HepG2 (cell line): ENCODE measurements around the gene CNTRL. TPM values are rescaled to one million over a fixed set of nuclear protein-coding genes. Genes with fewer than 3 reads are reported as not detected.
A peak's percentile ranks its signal among the peaks of the same experiment; 100 is the strongest.

Experiments
- ATAC-seq: fragments of 200-7000 bp; cut with Tn5 transposase; 3 replicates; pipeline ENCODE4 v1.9.1; 2020; ENCODE audit warnings: mild to moderate bottlenecking, moderate library complexity
- BruUV-seq: library from RNA; stranded (reverse); fragments of 400-500 nt; replicated peaks from 2 replicates; lab custom pipeline; 2021; lab: Mats Ljungman, UMichigan
- CTCF ChIA-PET: fragments of 300-600 bp; formaldehyde crosslinking; extraction: SDS; loops from one replicate; lab custom pipeline; 2021; ENCODE audit warnings: low total read pairs, inconsistent platforms, low intra/inter-chr PET ratio; lab: Yijun Ruan, JAX
- POLR2A ChIA-PET: fragments of 350-600 bp; sonication (Branson Sonifier 250); formaldehyde crosslinking; loops from one replicate; lab custom pipeline; 2020; ENCODE audit warnings: antibody characterized with exemption, inconsistent platforms; lab: Yijun Ruan, JAX
- DNase-seq: peaks from one replicate; pipeline ENCODE4 v3.0.0-alpha.2; 2015; ENCODE audit warnings: low spot score
- FAIRE-seq: peaks from 3 replicates; lab custom pipeline; 2011; peaks lifted over from hg19 to GRCh38; lab: Jason Lieb, UNC
- H2AFZ ChIP-seq: one replicate; pipeline ENCODE4 v1.6.1; 2011; ENCODE audit warnings: low read length, inconsistent platforms
- H3K27ac ChIP-seq: fragments of 300-600 bp; 3 replicates; pipeline ENCODE4 v1.8.0; 2011; ENCODE audit warnings: mixed run types, mild to moderate bottlenecking, mixed read lengths, low read length, inconsistent platforms; ENCODE audit not compliant: insufficient read depth; ENCODE audit errors: extremely low read length
- H3K27me3 ChIP-seq, 2 experiments: fragments of 200-600 bp in 1 of 2; 2 replicates in 1 of 2; 3 replicates in 1 of 2; pipeline versions ENCODE4 v1.6.0 to v1.8.0; 2011; ENCODE audit warnings: low read length in 2 of 2, mild to moderate bottlenecking in 2 of 2, moderate library complexity in 2 of 2, inconsistent platforms in 1 of 2; ENCODE audit not compliant: insufficient read depth in 2 of 2, control insufficient read depth in 1 of 2
- H3K36me3 ChIP-seq, 2 experiments: fragments of 200-600 bp in 1 of 2; replicated peaks in 1 of 2; 2 replicates in 1 of 2; 3 replicates in 1 of 2; pipeline versions ENCODE4 v1.5.1 to v1.8.0; 2011; ENCODE audit warnings: low read length in 2 of 2, inconsistent platforms in 1 of 2; ENCODE audit not compliant: insufficient read depth in 2 of 2, control insufficient read depth in 1 of 2
- H3K4me1 ChIP-seq: 2 replicates; pipeline ENCODE4 v1.5.1; 2012; ENCODE audit warnings: low read length, inconsistent platforms; ENCODE audit not compliant: insufficient read depth
- H3K4me2 ChIP-seq: 2 replicates; pipeline ENCODE4 v1.6.0; 2011; ENCODE audit warnings: low read depth, low read length, inconsistent platforms
- H3K4me3 ChIP-seq, 3 experiments: fragments of 200-600 bp in 1 of 3; sonication (generic), shearing (Covaris generic) in 1 of 3; replicated peaks in 1 of 3; 2 replicates each; pipeline ENCODE4 v1.5.1; 2011 to 2016; ENCODE audit warnings: low read length in 3 of 3, inconsistent platforms in 2 of 3, low read depth in 2 of 3, mild to moderate bottlenecking in 2 of 3, control low read depth in 1 of 3, mixed read lengths in 1 of 3; ENCODE audit not compliant: insufficient read depth in 1 of 3
- H3K79me2 ChIP-seq: one replicate; pipeline ENCODE4 v1.6.1; 2011; ENCODE audit warnings: low read length, inconsistent platforms; ENCODE audit not compliant: insufficient read depth
- H3K9ac ChIP-seq: 2 replicates; pipeline ENCODE4 v1.6.0; 2011; ENCODE audit warnings: mild to moderate bottlenecking, low read depth, low read length, inconsistent platforms; ENCODE audit not compliant: insufficient read depth
- H3K9me3 ChIP-seq: 2 replicates; pipeline ENCODE4 v1.5.1; 2012; ENCODE audit warnings: mild to moderate bottlenecking, low read length
- H4K20me1 ChIP-seq: 2 replicates; pipeline ENCODE4 v1.6.0; 2011; ENCODE audit warnings: inconsistent platforms, mild to moderate bottlenecking, low read length, moderate library complexity; ENCODE audit not compliant: insufficient read depth
- JUNB ChIP-seq: sonication (generic); formaldehyde crosslinking; IDR thresholded peaks from 2 replicates; pipeline ENCODE4 v1.8.0; 2022; ENCODE audit warnings: missing genetic modification reagents, mild to moderate bottlenecking, borderline replicate concordance
- SP2 ChIP-seq: sonication (generic); formaldehyde crosslinking; IDR thresholded peaks from 2 replicates; pipeline ENCODE4 v1.5.1; 2020; ENCODE audit warnings: mild to moderate bottlenecking, missing genetic modification reagents
- SP4 ChIP-seq: sonication (generic); formaldehyde crosslinking; IDR thresholded peaks from 2 replicates; pipeline ENCODE4 v1.8.1; 2023; ENCODE audit warnings: mild to moderate bottlenecking, missing genetic modification reagents
- ZBTB40 ChIP-seq, 2 experiments: fragments of 450-650 bp in 1 of 2; sonication (generic) in 1 of 2; formaldehyde crosslinking in 1 of 2; IDR thresholded peaks; 2 replicates each; pipeline versions ENCODE4 v1.6.1 to v1.8.0; 2016 to 2022; ENCODE audit warnings: antibody characterized with exemption in 1 of 2, mild to moderate bottlenecking in 1 of 2, missing genetic modification reagents in 1 of 2
- ZFP37 ChIP-seq: sonication (generic); formaldehyde crosslinking; IDR thresholded peaks from 2 replicates; pipeline ENCODE4 v1.4.0; 2020; ENCODE audit warnings: missing genetic modification reagents, borderline replicate concordance
- ZNF180 ChIP-seq: sonication (generic); formaldehyde crosslinking; IDR thresholded peaks from 2 replicates; pipeline ENCODE4 v1.4.0; 2020; ENCODE audit warnings: low read depth, missing genetic modification reagents, borderline replicate concordance
- ZNF3 ChIP-seq: IDR thresholded peaks from 2 replicates; pipeline ENCODE4 v1.7.0; 2017; ENCODE audit warnings: inconsistent platforms
- ZNF484 ChIP-seq: sonication (generic); formaldehyde crosslinking; IDR thresholded peaks from 2 replicates; pipeline ENCODE4 v1.5.1; 2020; ENCODE audit warnings: mild to moderate bottlenecking, low read depth, missing genetic modification reagents, borderline replicate concordance
- ZNF550 ChIP-seq: sonication (generic); formaldehyde crosslinking; IDR thresholded peaks from 2 replicates; pipeline ENCODE4 v1.4.0; 2020; ENCODE audit warnings: mild to moderate bottlenecking, missing genetic modification reagents, borderline replicate concordance
- WGBS: methylation state at CpG from one replicate; pipeline ENCODE4 v1.1.6; 2017; ENCODE audit warnings: low lambda C conversion rate; 5-methylcytosine and 5-hydroxymethylcytosine counted together
- in situ Hi-C: cut with HindIII; loops from 2 replicates; pipeline ENCODE4 v1.10.0; 2017; ENCODE audit warnings: low pct_unique_long_range_greater_than_20kb; ENCODE audit not compliant: extremely low pct_ligation_motif_present
- intact Hi-C: fragments of 100-400 bp; cut with micrococcal nuclease; formaldehyde crosslinking; loops from one replicate; pipeline ENCODE4 v1.10.0; 2022; ENCODE audit not compliant: unreplicated experiment
- polyA plus RNA-seq, 8 experiments: library from polyadenylated mRNA; depleted of rRNA in 3 of 8; stranded (reverse) in 7 of 8; unstranded in 1 of 8; fragments of >200 nt; fragmentation: Illumina TruSeq in 4 of 8; extraction: Trizol in 4 of 8; gene quantifications; 2 replicates each; pipeline versions ENCODE4 v1.2.1 to v1.2.3, GENCODE V29; 2011 to 2016; ENCODE audit warnings: low read depth in 4 of 8, missing spikeins in 1 of 8, mixed read lengths in 1 of 8; ENCODE audit not compliant: insufficient read depth in 1 of 8
- total RNA-seq, 5 experiments: library from RNA; depleted of rRNA; stranded (reverse); fragments of >200 nt; fragmentation: Illumina TruSeq; extraction: Trizol; gene quantifications; 2 replicates each; pipeline ENCODE4 v1.2.3, GENCODE V29; 2016; ENCODE audit warnings: low read depth in 1 of 5

Gene CNTRL
- total and polyA plus RNA-seq, 2 of the 13 experiments (the other 11 are each of a cell fraction or from before 2014, with no cell fraction given): 7.5 to 11.8 TPM

GRCh38 chr9:121185774-121186403, 111.1 kb downstream of the CNTRL start (continued):
- TF ChIP-seq ZNF180 (CRISPR knock-in tag): no peak

- FAIRE-seq (no peak), DNase-seq (no peak), ATAC-seq (no peak)
- intact Hi-C loops (loop anchor here (10.0 kb wide), 1 partner anchor 133 kb away; the partner anchor contains the start of gene C5), in situ Hi-C loops (no loop called here)
- Histone ChIP-seq H3K9me3 (no peaks in the 10 kb centered on the region), H3K36me3 (peaks cover 1 to 11% of the 10 kb centered on the region in 2 experiments; a peak in 2 of 5 replicates), H3K27me3 (no peaks in the 10 kb centered on the region), H3K9ac (no peak overlapping the region), H4K20me1 (peaks cover 13% of the 10 kb centered on the region; the same call in 1 of the 2 replicates), H3K79me2 (peaks cover 80% of the 10 kb centered on the region), H2AFZ (no peak overlapping the region), H3K4me3 (no peak overlapping the region), H3K27ac (peak overlapping the region; percentile 47), H3K4me1 (peaks cover 70% of the 10 kb centered on the region), H3K4me2 (no peak overlapping the region)
- 87% methylated on average over 3 of the region's 3 CpGs for WGBS
- ChIA-PET POLR2A (no interaction called here), CTCF (no interaction called here)
- BruUV-seq: no TSS peak
- no peak for TF ChIP-seq JUNB
- TF ChIP-seq ZBTB40 (IDR thresholded peaks at IDR 0.05): no peak
- TF ChIP-seq ZBTB40 (CRISPR knock-in tag; IDR thresholded peaks at IDR 0.05): no peak
- no peak for TF ChIP-seq ZNF3
- TF ChIP-seq ZNF484 (CRISPR knock-in tag): no peak
- no peak for TF ChIP-seq SP4
- TF ChIP-seq ZNF550 (CRISPR knock-in tag): no peak
- no peak for TF ChIP-seq ZFP37 (CRISPR knock-in tag)
- TF ChIP-seq SP2 (CRISPR knock-in tag): no peak
Observed at GRCh38 chr9:121187636-121188305, 113.0 kb downstream of the CNTRL start.
